ENCODE measurements around the gene AHCYL2. TPM values are rescaled to one million over a fixed set of nuclear protein-coding genes. Genes with fewer than 3 reads are reported as not detected.
"Not testable (repeated sequence)": the region's sequence is repeated elsewhere in the genome, so short reads cannot be mapped to it uniquely, and the experiment has no call there.

AHCYL2 gene
- total and polyA plus RNA-seq, 2 donors, result 9.0 to 20.3 TPM

DNA sequence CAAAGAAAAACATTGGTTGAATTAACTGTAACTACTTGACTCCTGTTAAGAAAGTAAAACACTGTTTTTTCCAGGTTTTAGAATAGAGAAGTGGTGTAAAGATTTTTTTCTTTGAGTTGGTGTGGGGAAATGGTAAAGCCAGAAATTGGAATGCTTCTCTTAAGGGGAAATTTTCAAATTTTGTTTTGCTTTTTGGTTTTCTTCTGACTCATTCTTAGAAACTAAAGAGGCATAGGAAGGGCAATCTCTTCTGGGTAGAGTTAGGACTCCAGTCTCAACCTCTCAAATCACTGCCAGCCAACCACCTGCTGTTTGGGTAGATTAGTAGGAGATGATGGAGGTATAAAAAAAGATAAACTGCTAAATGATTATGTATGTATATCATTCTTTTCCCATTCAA is 161.7 kb downstream of the AHCYL2 start:
- peaks cover 2% of the 10 kb centered on the region for H3K36me3 ChIP-seq (ENCODE audit: insufficient read depth)
- H3K4me1 ChIP-seq (ENCODE audit: insufficient read depth), result no peaks in the 10 kb centered on the region
- H3K4me3 ChIP-seq (ENCODE audit: low read depth, low read length), result no peak overlapping the region
- DNase-seq (ENCODE audit: extremely low spot score), result no peak
- H3K27ac ChIP-seq (ENCODE audit: low read depth), result no peak overlapping the region

DNA sequence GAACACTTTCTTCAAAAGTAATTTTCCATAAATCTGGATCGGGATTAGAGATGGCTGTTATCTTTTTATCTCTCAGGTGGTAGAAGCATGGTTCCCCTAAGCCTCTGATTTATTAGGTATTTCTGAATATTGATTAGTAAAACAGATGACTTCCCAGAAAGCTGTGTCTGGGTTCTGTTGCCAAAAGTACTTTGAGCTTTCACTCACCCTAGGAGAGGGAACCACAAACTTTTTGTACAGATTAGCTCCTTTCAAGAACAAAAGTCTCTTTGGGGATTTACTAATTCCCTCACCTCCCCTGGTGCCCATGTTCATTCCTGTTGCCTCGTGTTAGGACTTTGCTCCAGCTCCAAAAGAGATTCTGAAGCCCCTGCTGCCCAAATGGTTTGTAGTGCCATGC is 162.7 kb downstream of the AHCYL2 start:
- peaks cover 4% of the 10 kb centered on the region for H3K36me3 ChIP-seq (ENCODE audit: insufficient read depth)
- H3K4me3 ChIP-seq (ENCODE audit: low read depth, low read length), result no peak overlapping the region
- H3K4me1 ChIP-seq (ENCODE audit: insufficient read depth), result no peaks in the 10 kb centered on the region
- no peak overlapping the region for H3K27ac ChIP-seq (ENCODE audit: low read depth)
- 87% methylated on average over 2 of the region's 2 CpGs for WGBS
- no peak for DNase-seq (ENCODE audit: extremely low spot score)

DNA sequence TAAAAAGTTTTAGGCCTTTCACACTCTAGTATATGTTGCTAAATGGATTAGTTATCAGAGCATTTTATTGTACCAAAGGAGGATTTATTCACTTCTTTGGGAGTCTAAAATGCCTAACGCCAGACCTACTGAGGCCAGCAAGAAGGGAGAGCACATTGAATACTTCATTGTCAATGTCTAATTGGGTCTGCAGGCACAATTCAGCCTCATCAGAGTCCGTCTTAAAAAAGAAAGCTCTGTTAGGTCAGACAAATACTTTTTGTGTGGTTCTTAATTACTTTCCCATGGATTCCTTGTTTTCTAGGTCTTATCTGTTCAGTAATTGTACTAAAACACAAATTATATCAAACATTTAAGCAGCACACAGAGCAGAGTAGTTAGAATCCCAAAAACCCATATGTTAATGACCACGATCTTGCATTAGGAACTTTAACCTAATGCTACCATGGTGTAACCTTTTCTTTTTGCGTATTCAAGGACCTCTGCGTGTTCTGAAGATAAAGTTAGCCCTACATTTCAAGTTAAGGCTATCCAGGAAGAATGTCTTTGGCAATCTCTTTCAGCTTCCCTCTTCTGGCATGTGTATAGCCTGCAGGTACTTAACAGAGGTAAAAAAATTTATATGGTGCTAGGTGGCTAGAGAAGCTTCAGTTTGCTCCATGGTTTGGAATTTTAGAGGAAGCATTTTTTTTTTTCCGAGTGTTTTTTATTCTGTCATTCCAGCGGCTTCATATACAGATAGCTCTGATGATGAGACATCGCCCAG is 163.7 kb downstream of the AHCYL2 start:
- peaks cover 4% of the 10 kb centered on the region for H3K36me3 ChIP-seq (ENCODE audit: insufficient read depth)
- no peak overlapping the region for H3K4me3 ChIP-seq (ENCODE audit: low read depth, low read length)
- WGBS, result 89% methylated on average over 8 of the region's 8 CpGs
- no peaks in the 10 kb centered on the region for H3K4me1 ChIP-seq (ENCODE audit: insufficient read depth)
- H3K27ac ChIP-seq (ENCODE audit: low read depth), result no peak overlapping the region
- no peak for DNase-seq (ENCODE audit: extremely low spot score)

DNA sequence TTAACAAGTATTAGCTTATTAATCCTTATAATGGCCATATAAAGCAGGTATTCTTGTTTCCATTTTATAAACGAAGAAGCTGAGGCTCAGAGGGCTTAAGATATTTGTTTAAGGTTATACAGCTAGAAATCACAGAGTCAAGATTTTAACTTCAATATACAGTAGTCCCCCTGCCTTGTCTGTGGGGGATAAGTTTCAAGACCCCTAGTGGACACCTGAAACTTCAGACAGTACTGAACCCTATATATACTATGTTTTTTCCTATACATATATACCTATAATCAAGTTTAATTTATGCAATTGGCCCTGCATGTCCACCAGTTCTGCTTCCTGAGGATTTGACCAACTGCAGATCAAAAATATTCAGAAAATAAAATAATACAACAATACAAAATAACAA is 165.0 kb downstream of the AHCYL2 start:
- no peak for DNase-seq (ENCODE audit: extremely low spot score)
- no peaks in the 10 kb centered on the region for H3K4me1 ChIP-seq (ENCODE audit: insufficient read depth)
- 67% methylated on average over 1 of the region's 1 CpG for WGBS
- H3K4me3 ChIP-seq (ENCODE audit: low read depth, low read length), result no peak overlapping the region
- H3K27ac ChIP-seq (ENCODE audit: low read depth), result no peak overlapping the region
- peaks cover 4% of the 10 kb centered on the region for H3K36me3 ChIP-seq (ENCODE audit: insufficient read depth)

DNA sequence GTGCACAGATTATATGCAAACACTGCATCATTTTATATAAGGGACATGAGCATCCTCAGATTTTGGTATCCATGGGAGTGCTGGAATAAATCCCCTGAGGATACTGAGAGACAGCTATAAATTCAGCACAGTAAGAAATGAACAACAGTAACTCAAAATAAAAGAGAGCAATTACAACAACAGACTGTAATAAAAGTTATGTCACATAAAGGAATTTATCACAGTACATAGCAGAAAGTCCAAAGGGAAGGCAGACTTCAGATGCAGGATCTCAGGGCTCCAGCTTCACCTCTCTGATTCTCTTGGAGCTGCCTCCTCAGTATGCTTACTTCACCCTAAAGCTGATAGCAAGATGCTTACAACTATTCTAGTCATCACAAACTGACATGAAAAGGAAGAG is 165.5 kb downstream of the AHCYL2 start:
- Histone ChIP-seq H3K36me3 (ENCODE audit: insufficient read depth) (peaks cover 4% of the 10 kb centered on the region), H3K4me1 (ENCODE audit: insufficient read depth) (no peaks in the 10 kb centered on the region), H3K27ac (ENCODE audit: low read depth) (no peak overlapping the region), H3K4me3 (ENCODE audit: low read depth, low read length) (no peak overlapping the region)
- no peak for DNase-seq (ENCODE audit: extremely low spot score)

DNA sequence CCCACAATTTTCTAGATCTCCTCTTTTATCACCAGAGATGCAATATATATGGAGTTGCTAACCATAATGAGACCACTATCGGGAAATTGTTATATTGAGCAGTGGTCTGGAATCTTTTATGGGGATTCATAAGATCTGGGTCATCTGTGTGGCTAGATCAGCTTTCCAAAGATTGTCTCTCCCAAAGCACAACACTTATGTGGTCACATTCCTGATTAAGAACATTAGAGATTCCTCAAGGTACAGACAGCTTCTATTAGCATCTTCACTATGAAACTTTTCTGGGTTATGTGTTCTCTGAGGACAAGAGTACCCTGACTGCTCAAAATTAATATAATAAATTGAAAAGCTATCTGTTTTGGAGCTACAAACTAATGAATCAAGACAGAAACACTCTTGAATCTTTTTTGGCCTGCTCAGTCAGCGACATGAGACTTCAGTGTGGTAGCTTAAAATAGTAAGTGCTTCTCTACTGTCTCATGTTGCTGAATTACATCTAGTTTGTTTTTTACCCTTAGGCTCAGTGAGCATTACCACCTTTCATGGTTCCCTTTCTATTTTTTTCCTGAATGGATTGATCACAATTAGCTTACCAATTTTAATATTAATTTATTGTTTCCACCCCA is 166.8 kb downstream of the AHCYL2 start:
- no peak overlapping the region for H3K27ac ChIP-seq (ENCODE audit: low read depth)
- DNase-seq (ENCODE audit: extremely low spot score), result no peak
- H3K36me3 ChIP-seq (ENCODE audit: insufficient read depth), result peaks cover 4% of the 10 kb centered on the region
- no peaks in the 10 kb centered on the region for H3K4me1 ChIP-seq (ENCODE audit: insufficient read depth)
- WGBS, result 88% methylated on average over 2 of the region's 2 CpGs
- no peak overlapping the region for H3K4me3 ChIP-seq (ENCODE audit: low read depth, low read length)

DNA sequence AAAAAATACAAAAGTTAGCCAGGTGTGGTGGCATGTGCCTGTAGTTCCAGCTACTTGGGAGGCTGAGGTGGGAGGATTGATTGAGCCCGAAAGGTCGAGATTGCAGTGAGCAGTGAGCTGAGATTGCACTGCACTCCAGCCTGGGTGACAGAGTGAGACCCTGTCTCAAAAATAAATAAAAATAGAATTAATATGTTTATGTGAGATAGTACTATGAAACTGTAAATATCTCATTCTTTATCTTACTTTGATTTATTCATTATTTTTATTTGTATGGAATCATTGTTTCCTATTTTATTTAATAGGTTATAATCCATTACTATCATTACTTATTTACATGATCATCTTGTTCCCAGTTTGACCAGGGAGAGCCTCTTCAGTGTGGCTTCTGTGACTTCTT is 168.4 kb downstream of the AHCYL2 start:
- DNase-seq (ENCODE audit: extremely low spot score), result no peak
- H3K4me3 ChIP-seq (ENCODE audit: low read depth, low read length), result no peak overlapping the region
- H3K4me1 ChIP-seq (ENCODE audit: insufficient read depth), result no peaks in the 10 kb centered on the region
- peaks cover 4% of the 10 kb centered on the region for H3K36me3 ChIP-seq (ENCODE audit: insufficient read depth)
- 98% methylated on average over 2 of the region's 2 CpGs for WGBS
- no peak overlapping the region for H3K27ac ChIP-seq (ENCODE audit: low read depth)

DNA sequence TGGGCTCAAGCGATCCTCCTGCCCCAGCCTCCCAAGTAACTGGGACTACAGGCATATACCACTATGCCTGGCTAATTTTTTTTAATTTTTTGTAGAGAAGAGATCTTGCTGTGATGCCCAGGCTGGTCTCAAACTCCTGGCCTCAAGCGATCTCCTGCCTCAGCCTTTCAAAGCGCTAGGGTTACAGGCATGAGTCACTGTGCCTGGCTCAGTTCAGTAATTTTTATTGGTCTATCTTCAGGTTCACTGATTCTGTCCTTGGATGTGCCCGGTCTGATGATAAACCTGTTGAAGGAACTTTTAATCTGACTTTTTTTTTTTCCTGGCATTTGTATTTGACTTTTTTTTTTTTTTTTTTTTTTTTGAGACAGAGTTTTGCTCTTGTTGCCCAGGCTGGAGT is 169.3 kb downstream of the AHCYL2 start:
- H3K36me3 ChIP-seq (ENCODE audit: insufficient read depth), result peaks cover 4% of the 10 kb centered on the region
- H3K27ac ChIP-seq (ENCODE audit: low read depth), result no peak overlapping the region
- H3K4me3 ChIP-seq (ENCODE audit: low read depth, low read length), result no peak overlapping the region
- 92% methylated on average over 4 of the region's 4 CpGs for WGBS
- H3K4me1 ChIP-seq (ENCODE audit: insufficient read depth), result no peaks in the 10 kb centered on the region
- DNase-seq (ENCODE audit: extremely low spot score), result no peak

DNA sequence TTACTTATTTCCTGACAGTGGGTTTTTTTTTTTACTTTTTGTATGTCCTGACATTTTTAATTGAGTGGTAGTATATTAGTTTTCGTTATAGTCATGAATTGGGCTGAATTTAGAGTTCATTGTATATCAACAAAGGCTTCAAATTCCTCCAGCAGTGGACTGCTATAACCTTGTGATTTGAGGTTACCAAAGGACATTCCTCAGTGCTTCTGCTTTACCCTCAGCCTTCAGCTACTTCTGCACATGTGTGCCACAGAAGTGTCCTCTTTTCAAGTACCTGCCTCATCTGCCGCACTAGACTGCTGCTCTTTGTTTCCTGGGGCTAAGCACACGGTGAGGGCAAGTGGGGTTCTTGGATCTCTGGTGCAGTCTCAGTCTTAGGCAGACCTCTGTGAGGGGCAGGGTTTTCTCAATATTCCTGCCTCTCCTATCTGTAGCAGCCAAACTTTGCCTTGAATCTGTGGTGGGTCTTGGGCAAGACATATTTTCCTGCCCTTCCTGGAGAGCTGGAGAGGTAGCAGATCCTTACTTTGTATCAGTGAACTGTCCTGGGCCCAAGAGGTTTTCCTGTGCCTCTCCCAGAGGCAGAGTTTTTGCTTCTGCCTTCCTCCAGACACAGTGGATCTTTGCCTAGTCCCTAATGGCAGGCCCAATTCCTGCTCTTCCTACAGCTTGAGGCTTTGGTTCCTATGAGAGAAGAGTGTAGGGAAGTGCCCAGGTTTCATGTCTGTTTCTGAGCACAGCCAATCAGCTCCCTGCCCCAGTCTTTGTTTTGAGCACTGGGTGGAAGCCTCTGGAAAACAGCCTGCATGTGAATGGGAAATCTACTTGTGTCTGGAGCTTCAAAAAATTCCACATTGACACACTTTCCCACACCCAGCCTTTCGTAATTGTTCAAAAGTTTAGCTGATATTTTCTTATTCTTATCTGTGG is 170.4 kb downstream of the AHCYL2 start:
- no peak overlapping the region for H3K4me3 ChIP-seq (ENCODE audit: low read depth, low read length)
- peaks cover 4% of the 10 kb centered on the region for H3K36me3 ChIP-seq (ENCODE audit: insufficient read depth)
- WGBS, result 87% methylated on average over 4 of the region's 4 CpGs
- no peak for DNase-seq (ENCODE audit: extremely low spot score)
- no peaks in the 10 kb centered on the region for H3K4me1 ChIP-seq (ENCODE audit: insufficient read depth)
- no peak overlapping the region for H3K27ac ChIP-seq (ENCODE audit: low read depth)

DNA sequence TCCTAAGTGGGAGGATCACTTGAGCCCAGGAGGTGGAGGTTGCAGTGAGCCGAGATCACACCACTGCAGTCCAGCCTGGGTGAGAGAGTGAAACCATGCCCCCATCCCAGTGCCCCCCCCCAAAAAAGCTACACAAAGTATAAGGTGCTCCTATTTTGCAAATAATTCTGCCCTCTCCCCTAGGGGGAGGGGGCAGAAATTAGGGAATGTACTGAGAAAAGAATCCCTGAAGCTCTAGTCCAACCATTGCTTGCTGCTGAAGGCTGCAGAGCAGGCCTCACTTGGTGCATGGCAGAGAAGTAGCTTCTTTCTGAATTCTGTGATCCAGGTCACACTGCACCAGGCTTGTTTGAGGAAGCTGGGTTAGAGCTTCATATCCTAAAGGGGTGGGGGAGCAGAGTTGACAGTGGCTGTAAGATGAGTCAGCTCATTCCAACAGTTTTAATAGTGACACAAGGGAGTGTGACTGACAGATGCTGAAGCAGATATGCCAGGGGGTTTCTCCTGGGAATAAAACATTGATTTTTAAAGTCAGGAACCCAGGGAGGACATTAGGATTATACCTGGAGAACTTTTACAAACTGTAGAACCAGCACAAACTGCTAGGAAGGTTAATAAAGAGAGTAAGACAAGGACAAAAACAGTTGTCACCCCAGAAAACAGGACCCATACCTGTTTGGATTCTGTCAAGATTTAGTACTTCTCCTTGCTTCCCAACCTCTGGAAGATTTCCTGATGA is 176.6 kb downstream of the AHCYL2 start:
- Histone ChIP-seq H3K4me3 (ENCODE audit: low read depth, low read length) (no peak overlapping the region), H3K36me3 (ENCODE audit: insufficient read depth) (no peaks in the 10 kb centered on the region), H3K27ac (ENCODE audit: low read depth) (no peak overlapping the region), H3K4me1 (ENCODE audit: insufficient read depth) (no peaks in the 10 kb centered on the region)
- no peak for DNase-seq (ENCODE audit: extremely low spot score)
- WGBS, result 89% methylated on average over 1 of the region's 1 CpG

DNA sequence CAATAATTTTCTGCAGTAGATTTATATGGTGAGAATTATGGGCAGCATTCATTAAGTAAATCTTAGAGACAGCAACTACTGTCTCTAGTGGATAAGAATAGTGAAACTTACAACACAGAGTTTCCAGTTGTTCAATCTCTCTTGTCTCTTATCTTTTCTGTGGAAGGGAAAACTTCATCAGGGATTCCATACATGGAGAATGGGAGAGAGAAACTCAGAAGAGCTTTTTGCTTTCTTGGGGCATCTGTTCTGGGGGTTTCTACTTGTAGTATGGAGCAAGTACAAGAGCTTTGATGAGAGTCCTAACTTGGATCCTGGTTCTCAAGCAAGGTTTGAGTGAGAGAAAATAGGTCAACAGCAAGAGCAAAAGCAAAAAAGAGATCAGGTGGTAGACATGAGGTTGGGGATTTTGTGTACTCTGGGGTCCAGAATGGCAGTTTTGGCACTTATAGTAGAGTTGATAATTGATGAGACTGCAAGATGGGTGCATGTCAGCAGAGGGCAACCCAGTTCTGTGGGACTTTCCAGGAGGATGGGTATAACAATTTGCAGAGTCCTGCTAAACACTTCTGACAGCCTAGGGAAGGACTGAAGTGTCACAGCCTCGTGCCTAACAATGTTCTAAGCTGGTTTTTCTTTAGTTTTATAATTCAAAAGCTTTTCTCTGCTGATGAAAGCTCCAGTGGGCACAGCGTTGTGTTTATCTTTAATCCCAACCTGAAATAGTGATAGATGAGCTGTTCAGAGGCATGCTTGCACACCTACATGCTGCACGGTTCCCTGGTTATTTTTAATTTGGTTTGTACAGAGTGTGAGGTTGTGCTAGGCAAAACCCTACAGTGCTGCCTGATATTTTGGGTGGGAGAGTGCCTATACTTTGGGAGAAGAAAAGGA is 177.4 kb downstream of the AHCYL2 start:
- Histone ChIP-seq H3K4me1 (ENCODE audit: insufficient read depth) (no peaks in the 10 kb centered on the region), H3K36me3 (ENCODE audit: insufficient read depth) (no peaks in the 10 kb centered on the region), H3K4me3 (ENCODE audit: low read depth, low read length) (no peak overlapping the region), H3K27ac (ENCODE audit: low read depth) (no peak overlapping the region)
- DNase-seq (ENCODE audit: extremely low spot score), result no peak
- WGBS, result 76% methylated on average over 3 of the region's 3 CpGs

DNA sequence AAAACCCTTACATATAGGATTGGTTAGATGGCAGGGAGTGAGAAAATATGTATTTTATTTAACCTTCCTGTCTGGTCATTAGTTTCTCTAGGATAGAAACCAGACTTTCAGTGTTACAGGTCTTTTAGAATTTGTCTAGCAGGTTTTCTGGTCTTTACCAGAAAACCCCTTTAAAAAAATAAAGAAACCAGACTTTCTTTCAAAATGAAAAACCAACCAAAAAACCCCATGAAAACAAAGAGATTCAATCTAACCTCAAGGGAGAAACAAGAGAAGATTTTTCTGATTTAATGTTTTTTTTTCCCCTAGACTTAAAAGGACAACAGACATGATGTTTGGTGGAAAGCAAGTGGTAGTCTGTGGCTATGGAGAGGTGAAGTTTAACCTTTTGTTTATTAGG is 180.7 kb downstream of the AHCYL2 start:
- no peak for DNase-seq (ENCODE audit: extremely low spot score)
- Histone ChIP-seq H3K27ac (ENCODE audit: low read depth) (no peak overlapping the region), H3K4me3 (ENCODE audit: low read depth, low read length) (no peak overlapping the region), H3K36me3 (ENCODE audit: insufficient read depth) (peaks cover 3% of the 10 kb centered on the region), H3K4me1 (ENCODE audit: insufficient read depth) (no peaks in the 10 kb centered on the region)

DNA sequence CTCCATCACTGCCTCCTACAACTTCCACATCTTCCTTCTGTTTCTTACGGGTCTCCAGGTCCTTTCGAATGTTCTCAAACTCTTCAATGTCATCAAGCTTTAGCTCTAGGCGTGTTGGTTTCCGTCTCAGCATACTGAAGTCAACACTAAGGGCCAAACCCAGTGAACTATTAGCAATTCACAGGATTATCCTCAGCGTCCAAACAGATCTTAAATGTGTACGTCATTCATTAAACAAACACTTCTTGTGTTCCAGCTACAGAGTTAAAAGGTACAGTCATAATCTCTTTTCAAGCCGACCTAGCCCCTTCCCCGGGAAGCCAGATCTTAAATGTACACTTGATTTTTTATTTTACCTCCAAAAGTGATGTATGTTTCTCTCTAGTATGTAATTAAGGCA is 185.4 kb downstream of the AHCYL2 start:
- H3K27ac ChIP-seq (ENCODE audit: low read depth); DNase-seq (ENCODE audit: extremely low spot score); H3K36me3 ChIP-seq (ENCODE audit: insufficient read depth); H3K4me1 ChIP-seq (ENCODE audit: insufficient read depth); H3K4me3 ChIP-seq (ENCODE audit: low read depth, low read length): not testable (repeated sequence)
- WGBS, result 91% methylated on average over 8 of the region's 8 CpGs
